PFSK-1 (cell line): Measurements from ENCODE around the gene DIAPH1.

ENCODE experiments used
- FOXP2 ChIP-seq: optimal IDR thresholded peaks from 2 replicates; pipeline ENCODE3; 2011; ENCODE audit warnings: borderline replicate concordance, control low read depth, inconsistent platforms; ENCODE audit not compliant: insufficient read depth; ENCODE audit errors: extremely low read length, extremely low read depth
- POLR2AphosphoS5 ChIP-seq: IDR thresholded peaks from 2 replicates; pipeline ENCODE4 v1.6.1; 2012; ENCODE audit warnings: low read depth, mild to moderate bottlenecking, control low read depth, low read length, moderate library complexity
- TF ChIP-seq, protein P1 (sequence below), 2 experiments: IDR thresholded peaks; 2 replicates each; pipeline versions ENCODE4 v1.6.1 to v1.8.0; 2011 to 2012; ENCODE audit warnings: low read depth in 2 of 2, low read length in 2 of 2, control low read depth in 1 of 2, inconsistent platforms in 1 of 2, mild to moderate bottlenecking in 1 of 2, moderate library complexity in 1 of 2; ENCODE audit not compliant: insufficient read depth in 1 of 2

DNA sequence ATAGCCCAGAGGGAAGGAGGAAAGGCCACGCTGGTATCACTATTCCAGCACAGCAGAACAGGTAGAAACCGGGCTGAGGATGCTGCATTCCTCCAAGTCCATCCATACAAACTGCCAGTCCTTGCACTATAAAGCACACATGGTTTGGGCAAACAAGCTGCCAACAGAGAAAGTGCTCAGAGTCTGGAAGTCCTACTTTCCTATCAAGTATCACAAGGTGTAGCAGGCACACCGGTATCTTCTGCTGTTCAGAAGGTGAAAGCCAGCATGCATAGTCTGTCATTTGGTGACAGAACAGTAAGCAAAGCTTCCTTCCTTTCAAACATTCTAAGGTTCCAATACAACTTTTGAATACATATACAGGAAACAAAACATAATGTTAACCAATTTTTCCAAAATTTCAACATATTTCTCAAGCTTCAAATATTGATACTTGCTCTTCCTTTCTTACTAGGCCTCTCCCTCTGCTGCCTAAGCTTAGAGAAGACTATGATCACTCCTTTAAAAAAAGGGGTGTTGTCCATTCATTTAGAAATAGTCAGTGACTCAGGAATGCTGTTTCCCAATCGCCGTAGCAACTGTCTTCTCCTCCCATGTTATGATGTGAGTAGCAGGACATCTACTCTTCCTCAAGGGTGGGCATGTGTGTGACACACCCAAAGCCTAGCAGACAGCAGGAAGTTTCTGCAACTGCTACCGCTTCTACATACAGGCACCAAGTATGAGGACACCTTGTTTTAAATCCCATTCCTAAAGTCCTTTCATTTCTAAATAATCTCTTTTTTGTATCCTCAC is 14.7 kb downstream of the DIAPH1 start:
- TF ChIP-seq POLR2AphosphoS5 (no peak), FOXP2 (no peak)
- TF ChIP-seq, protein P1, sequence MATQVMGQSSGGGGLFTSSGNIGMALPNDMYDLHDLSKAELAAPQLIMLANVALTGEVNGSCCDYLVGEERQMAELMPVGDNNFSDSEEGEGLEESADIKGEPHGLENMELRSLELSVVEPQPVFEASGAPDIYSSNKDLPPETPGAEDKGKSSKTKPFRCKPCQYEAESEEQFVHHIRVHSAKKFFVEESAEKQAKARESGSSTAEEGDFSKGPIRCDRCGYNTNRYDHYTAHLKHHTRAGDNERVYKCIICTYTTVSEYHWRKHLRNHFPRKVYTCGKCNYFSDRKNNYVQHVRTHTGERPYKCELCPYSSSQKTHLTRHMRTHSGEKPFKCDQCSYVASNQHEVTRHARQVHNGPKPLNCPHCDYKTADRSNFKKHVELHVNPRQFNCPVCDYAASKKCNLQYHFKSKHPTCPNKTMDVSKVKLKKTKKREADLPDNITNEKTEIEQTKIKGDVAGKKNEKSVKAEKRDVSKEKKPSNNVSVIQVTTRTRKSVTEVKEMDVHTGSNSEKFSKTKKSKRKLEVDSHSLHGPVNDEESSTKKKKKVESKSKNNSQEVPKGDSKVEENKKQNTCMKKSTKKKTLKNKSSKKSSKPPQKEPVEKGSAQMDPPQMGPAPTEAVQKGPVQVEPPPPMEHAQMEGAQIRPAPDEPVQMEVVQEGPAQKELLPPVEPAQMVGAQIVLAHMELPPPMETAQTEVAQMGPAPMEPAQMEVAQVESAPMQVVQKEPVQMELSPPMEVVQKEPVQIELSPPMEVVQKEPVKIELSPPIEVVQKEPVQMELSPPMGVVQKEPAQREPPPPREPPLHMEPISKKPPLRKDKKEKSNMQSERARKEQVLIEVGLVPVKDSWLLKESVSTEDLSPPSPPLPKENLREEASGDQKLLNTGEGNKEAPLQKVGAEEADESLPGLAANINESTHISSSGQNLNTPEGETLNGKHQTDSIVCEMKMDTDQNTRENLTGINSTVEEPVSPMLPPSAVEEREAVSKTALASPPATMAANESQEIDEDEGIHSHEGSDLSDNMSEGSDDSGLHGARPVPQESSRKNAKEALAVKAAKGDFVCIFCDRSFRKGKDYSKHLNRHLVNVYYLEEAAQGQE (IDR thresholded peaks at IDR 0.05; ENCODE audit: insufficient read depth in 1 of 2, low read depth in 2 of 2, low read length in 2 of 2) = no peak
